Right cardiac atrium (tissue), 5 donors: ENCODE data around the gene PLXDC2. TPM values are rescaled to one million over a fixed set of nuclear protein-coding genes. Genes with fewer than 3 reads are reported as not detected.
"Not testable (repeated sequence)": the region's sequence is repeated elsewhere in the genome, so short reads cannot be mapped to it uniquely, and the experiment has no call there.

Experiments
- ATAC-seq, 2 donors: fragments of 200-7000 bp; cut with Tn5 transposase; one replicate each; pipeline versions ENCODE4 v1.8.0 to v1.9.1; 2020; ENCODE audit warnings: moderate library complexity in 2 of 2, mild to moderate bottlenecking in 1 of 2
- DNase-seq, 3 donors: peaks; one replicate each; pipeline ENCODE4 v3.0.0-alpha.2; 2020
- H3K27ac ChIP-seq: one replicate; pipeline ENCODE4 v1.5.1; 2013; ENCODE audit warnings: mild to moderate bottlenecking, low read length, control low read depth, moderate library complexity
- H3K27me3 ChIP-seq: one replicate; pipeline ENCODE4 v1.6.1; 2013; ENCODE audit not compliant: control insufficient read depth, insufficient read depth
- H3K4me1 ChIP-seq: one replicate; pipeline ENCODE4 v1.6.1; 2013; ENCODE audit warnings: low read length; ENCODE audit not compliant: control insufficient read depth, insufficient read depth
- H3K4me3 ChIP-seq: one replicate; pipeline ENCODE4 v1.5.1; 2013; ENCODE audit warnings: low read length, control low read depth
- H3K9me3 ChIP-seq: one replicate; pipeline ENCODE4 v1.6.1; 2013; ENCODE audit warnings: low read length; ENCODE audit not compliant: control insufficient read depth
- WGBS: extraction: QIAGEN DNeasy Blood & Tissue Kit; methylation state at CpG from one replicate; pipeline ENCODE4 v1.1.7; 2013; 5-methylcytosine and 5-hydroxymethylcytosine counted together
- intact Hi-C, 4 donors: fragments of 100-400 bp; cut with DNase I; formaldehyde crosslinking; loops; one replicate each; pipeline versions ENCODE4 v1.11.0 to v1.14.0; 2022 to 2023
- long read RNA-seq, 4 donors: library from polyadenylated mRNA; unstranded; transcript quantifications; one replicate each; pipeline ENCODE4 v2.0.0, GENCODE V29; 2020 to 2021
- polyA plus RNA-seq: library from polyadenylated mRNA; stranded (reverse); fragments of 200-250 nt; gene quantifications from one replicate; pipeline ENCODE4 v1.2.3, GENCODE V29; 2013
- total RNA-seq, 4 donors: library from RNA; stranded (reverse); fragmentation: NEBNext Ultra II Directional; extraction: Animal tissue kit (Norgen Biotek cat#: 25700); gene quantifications; one replicate each; pipeline ENCODE4 v1.2.1, GENCODE V29; 2021
- donor health status: healthy with polysubstance abuse.
- donor health status: DM: no; HTN: yes; CAD: no.
- donor health status: DM: no; HTN: no; CAD: no.
- donor health status: DM: no; HTN: yes; CAD: no; lungs with severe emphysema.
- donor health status: DM: yes; HTN: yes; CAD: no.

Gene PLXDC2
- total RNA-seq (10 to 100 TPM; 25.2 to 37.4 (median 27.0) TPM), polyA plus RNA-seq (5.5 TPM)
- long read RNA-seq, donor 1, full-length matches to known transcripts, result 7 of 16 reads
- long read RNA-seq, donor 1, partial matches to known transcripts, result 1 of 16 reads
- long read RNA-seq, donor 1, other reads (novel, unspliced or antisense), result 8 of 16 reads
- long read RNA-seq, donor 2, full-length matches to known transcripts, result 3 of 5 reads
- long read RNA-seq, donor 2, partial matches to known transcripts, result 1 of 5 reads
- long read RNA-seq, donor 2, other reads (novel, unspliced or antisense), result 1 of 5 reads
- long read RNA-seq, donor 3, full-length matches to known transcripts, result 36 of 57 reads
- long read RNA-seq, donor 3, partial matches to known transcripts, result 3 of 57 reads
- long read RNA-seq, donor 3, other reads (novel, unspliced or antisense), result 18 of 57 reads
- long read RNA-seq, donor 4, full-length matches to known transcripts, result 3 of 4 reads
- long read RNA-seq, donor 4, partial matches to known transcripts, result 0 of 4 reads
- long read RNA-seq, donor 4, other reads (novel, unspliced or antisense), result 1 of 4 reads

GRCh38 chr10:19816411-19817230 is at the start of gene PLXDC2:
Gene PLXDC2 (plus strand): TSS chr10:19816432.
- H3K27ac ChIP-seq, result peak within 1 kb of the TSS; percentile 81
- WGBS, result under 1% methylated on average over 65 of the region's 65 CpGs
- H3K27me3 ChIP-seq, result no peaks in the 10 kb centered on the region
- peak; percentile 71 to 83 (median 81) for DNase-seq
- no peaks in the 10 kb centered on the region for H3K9me3 ChIP-seq
- peak within 1 kb of the TSS; percentile 74 for H3K4me3 ChIP-seq
- intact Hi-C loops, result loop anchor here in 2 of 4 donors (10.0 kb wide), 2 partner anchors 108 to 948 kb away; no protein-coding TSS in a partner anchor
- no peaks in the 10 kb centered on the region for H3K4me1 ChIP-seq
- peak; percentile 54 to 61 for ATAC-seq

GRCh38 chr10:19767876-19768275 is 48.4 kb upstream of the PLXDC2 start:
- Histone ChIP-seq H3K4me1 (no peaks in the 10 kb centered on the region), H3K27me3 (no peaks in the 10 kb centered on the region), H3K9me3 (no peaks in the 10 kb centered on the region), H3K4me3 (no peak overlapping the region), H3K27ac (no peak overlapping the region)
- 54% methylated on average over 7 of the region's 7 CpGs for WGBS
- DNase-seq (no peak), ATAC-seq (no peak)
- intact Hi-C loops, result loop anchor here in 1 of 4 donors (10.0 kb wide), 1 partner anchor 1083 kb away; no protein-coding TSS in a partner anchor

GRCh38 chr10:19769826-19770225 is 46.4 kb upstream of the PLXDC2 start:
- intact Hi-C loops, result loop anchor here in 1 of 4 donors (10.0 kb wide), 1 partner anchor 1085 kb away; no protein-coding TSS in a partner anchor
- not testable (repeated sequence) for H3K4me3 ChIP-seq, H3K9me3 ChIP-seq, H3K27me3 ChIP-seq, DNase-seq, H3K27ac ChIP-seq, ATAC-seq, H3K4me1 ChIP-seq
- 89% methylated on average over 3 of the region's 3 CpGs for WGBS

- intact Hi-C loops, result no loop called here
- WGBS, result 49% methylated on average over 2 of the region's 2 CpGs
- H3K27me3 ChIP-seq, result no peaks in the 10 kb centered on the region
- no peaks in the 10 kb centered on the region for H3K9me3 ChIP-seq
- no peak overlapping the region for H3K4me3 ChIP-seq
- no peak overlapping the region for H3K27ac ChIP-seq
- H3K4me1 ChIP-seq, result no peaks in the 10 kb centered on the region
- DNase-seq, result no peak
- no peak for ATAC-seq
Observed at GRCh38 chr10:19772972-19773371, 43.3 kb upstream of the PLXDC2 start.

GRCh38 chr10:19775296-19775695 is 40.9 kb upstream of the PLXDC2 start:
- H3K4me1 ChIP-seq, result no peaks in the 10 kb centered on the region
- intact Hi-C loops, result no loop called here
- DNase-seq, result no peak
- H3K9me3 ChIP-seq, result no peaks in the 10 kb centered on the region
- no peak for ATAC-seq
- H3K27me3 ChIP-seq, result no peaks in the 10 kb centered on the region
- 57% methylated on average over 2 of the region's 2 CpGs for WGBS
- no peak overlapping the region for H3K4me3 ChIP-seq
- H3K27ac ChIP-seq, result no peak overlapping the region

GRCh38 chr10:19777806-19778205 is 38.4 kb upstream of the PLXDC2 start:
- H3K9me3 ChIP-seq, result no peaks in the 10 kb centered on the region
- DNase-seq, result no peak
- no peak overlapping the region for H3K27ac ChIP-seq
- intact Hi-C loops, result no loop called here
- H3K27me3 ChIP-seq, result no peaks in the 10 kb centered on the region
- no peak for ATAC-seq
- H3K4me1 ChIP-seq, result no peaks in the 10 kb centered on the region
- H3K4me3 ChIP-seq, result no peak overlapping the region
- 35% methylated on average over 2 of the region's 2 CpGs for WGBS

- no peaks in the 10 kb centered on the region for H3K9me3 ChIP-seq
- DNase-seq (no peak), ATAC-seq (no peak)
- H3K27me3 ChIP-seq, result no peaks in the 10 kb centered on the region
- 78% methylated on average over 2 of the region's 2 CpGs for WGBS
- H3K4me3 ChIP-seq, result no peak overlapping the region
- H3K27ac ChIP-seq, result no peak overlapping the region
- intact Hi-C loops, result no loop called here
- no peaks in the 10 kb centered on the region for H3K4me1 ChIP-seq
Observed at GRCh38 chr10:19778996-19779395, 37.2 kb upstream of the PLXDC2 start.

GRCh38 chr10:19782430-19783089 is 33.7 kb upstream of the PLXDC2 start:
- Histone ChIP-seq H3K4me3 (no peak overlapping the region), H3K4me1 (no peaks in the 10 kb centered on the region), H3K27ac (no peak overlapping the region), H3K9me3 (no peaks in the 10 kb centered on the region), H3K27me3 (no peaks in the 10 kb centered on the region)
- ATAC-seq (no peak), DNase-seq (no peak)
- WGBS, result 60% methylated on average over 6 of the region's 6 CpGs
- intact Hi-C loops, result loop anchor here in 1 of 4 donors (10.0 kb wide), 1 partner anchor 368 kb away; no protein-coding TSS in a partner anchor

GRCh38 chr10:19783721-19784120 is 32.5 kb upstream of the PLXDC2 start:
- WGBS, result 93% methylated on average over 4 of the region's 4 CpGs
- ATAC-seq (no peak), DNase-seq (no peak)
- H3K9me3 ChIP-seq, result no peaks in the 10 kb centered on the region
- no peak overlapping the region for H3K4me3 ChIP-seq
- H3K27ac ChIP-seq, result no peak overlapping the region
- H3K4me1 ChIP-seq, result no peaks in the 10 kb centered on the region
- intact Hi-C loops, result loop anchor here in 1 of 4 donors (10.0 kb wide), 1 partner anchor 369 kb away; no protein-coding TSS in a partner anchor
- no peaks in the 10 kb centered on the region for H3K27me3 ChIP-seq

- DNase-seq (no peak), ATAC-seq (no peak)
- H3K4me1 ChIP-seq, result no peaks in the 10 kb centered on the region
- 59% methylated on average over 3 of the region's 3 CpGs for WGBS
- H3K27ac ChIP-seq, result no peak overlapping the region
- no peak overlapping the region for H3K4me3 ChIP-seq
- H3K27me3 ChIP-seq, result no peaks in the 10 kb centered on the region
- H3K9me3 ChIP-seq, result no peaks in the 10 kb centered on the region
- intact Hi-C loops, result loop anchor here in 1 of 4 donors (10.0 kb wide), 1 partner anchor 371 kb away; no protein-coding TSS in a partner anchor
Observed at GRCh38 chr10:19785366-19785765, 30.9 kb upstream of the PLXDC2 start.
